Astrocyte of the cerebellum (primary cell): ENCODE data around the gene FFAR3.
"Not testable (repeated sequence)": the region's sequence is repeated elsewhere in the genome, so short reads cannot be mapped to it uniquely, and the experiment has no call there.

Experiments used
- DNase-seq: peaks from one replicate; pipeline ENCODE4 v3.0.0-alpha.2; 2011; ENCODE audit warnings: low read depth
- H3K4me3 ChIP-seq: 2 replicates; pipeline ENCODE4 v1.5.1; 2011; ENCODE audit warnings: mild to moderate bottlenecking, low read depth, low read length, moderate library complexity
- CTCF ChIP-seq: IDR thresholded peaks from 2 replicates; pipeline ENCODE4 v1.5.1; 2012; ENCODE audit warnings: low read length, low read depth, moderate library complexity, mild to moderate bottlenecking; ENCODE audit errors: missing control alignments
- in situ Hi-C: cut with HindIII; loops from 2 replicates; pipeline ENCODE4 v1.10.0; 2017; ENCODE audit warnings: low sequenced_read_pairs

The FFAR3 gene

GRCh38 chr19:35363711-35364425 is 5.6 kb downstream of the FFAR3 start:
- DNase-seq, result no peak
- in situ Hi-C loops, result no loop called here
- TF ChIP-seq CTCF, result no peak
- no peak overlapping the region for H3K4me3 ChIP-seq

GRCh38 chr19:35365303-35365702 is 7.0 kb downstream of the FFAR3 start:
- H3K4me3 ChIP-seq, result no peak overlapping the region
- no peak for TF ChIP-seq CTCF
- DNase-seq, result no peak
- in situ Hi-C loops, result no loop called here

GRCh38 chr19:35368378-35368777 is 10.1 kb downstream of the FFAR3 start:
- no peak for DNase-seq
- in situ Hi-C loops, result no loop called here
- no peak for TF ChIP-seq CTCF
- H3K4me3 ChIP-seq, result no peak overlapping the region

- in situ Hi-C loops, result no loop called here
- no peak for TF ChIP-seq CTCF
- DNase-seq, result no peak
- H3K4me3 ChIP-seq, result no peak overlapping the region
Measured at GRCh38 chr19:35369522-35369921, 11.3 kb downstream of the FFAR3 start.

GRCh38 chr19:35370722-35371121 is 12.5 kb downstream of the FFAR3 start, which contains the start of gene GPR42:
Gene GPR42, plus strand, starts transcription at chr19:35371068. Its CDS starts 292 bp downstream, at chr19:35371360.
- TF ChIP-seq CTCF, result no peak
- in situ Hi-C loops, result no loop called here
- H3K4me3 ChIP-seq, result no peak within 1 kb of the TSS
- no peak for DNase-seq

- TF ChIP-seq CTCF, result no peak
- no peak overlapping the region for H3K4me3 ChIP-seq
- in situ Hi-C loops, result no loop called here
- no peak for DNase-seq
Measured at GRCh38 chr19:35373492-35373891, 15.2 kb downstream of the FFAR3 start.

GRCh38 chr19:35374031-35374430 is 15.8 kb downstream of the FFAR3 start:
- in situ Hi-C loops, H3K4me3 ChIP-seq, DNase-seq: not testable (repeated sequence)
